Transverse colon (tissue), 3 donors: Measurements from ENCODE around the gene MAP2K6.

ENCODE experiments used
- CTCF ChIP-seq, 5 experiments: fragments of 200-600 bp in 3 of 5; fragments of 450-650 bp in 2 of 5; sonication (generic) in 3 of 5; IDR thresholded peaks; 1 replicate in 2 of 5; 2 replicates in 3 of 5; pipeline ENCODE4 v1.5.1; 2016 to 2017; ENCODE audit warnings: antibody characterized with exemption in 5 of 5, inconsistent platforms in 3 of 5, mild to moderate bottlenecking in 2 of 5, moderate library complexity in 1 of 5
- POLR2A ChIP-seq: fragments of 450-650 bp; IDR thresholded peaks from one replicate; pipeline ENCODE4 v1.6.1; 2016; ENCODE audit warnings: antibody characterized with exemption, mild to moderate bottlenecking, moderate library complexity

- no peak for TF ChIP-seq CTCF (IDR thresholded peaks at IDR 0.05)
- TF ChIP-seq POLR2A, result no peak
Observed at GRCh38 chr17:69445132-69445531, 30.6 kb downstream of the MAP2K6 start.
